NT2/D1 (cell line): ENCODE measurements around the gene SLC25A48.

Experiments
- SUZ12 ChIP-seq: IDR thresholded peaks from 2 replicates; pipeline ENCODE4 v1.6.1; 2011; ENCODE audit not compliant: insufficient read length, insufficient read depth; ENCODE audit errors: extremely low read depth
- ZNF274 ChIP-seq: IDR thresholded peaks from 2 replicates; pipeline ENCODE4 v1.6.1; 2011; ENCODE audit warnings: mild to moderate bottlenecking, low read depth, low read length

- TF ChIP-seq SUZ12 (no peak), ZNF274 (no peak)
These were observed 53.0 kb downstream of the SLC25A48 start for GRCh38 chr5:135887447-135887864.
